ENCODE data around the gene DNAJC6.

GRCh38 chr1:65409314-65409713 lies 100.0 kb downstream of the DNAJC6 start:
- TF ChIP-seq ZFX (IDR thresholded peaks at IDR 0.05; ENCODE audit: borderline replicate concordance), result no peak
- no peak for TF ChIP-seq CTCF (IDR thresholded peaks at IDR 0.05)

Data from 22Rv1 (cell line).